Myocyte (in vitro differentiated cells): ENCODE data around the gene RBM47. TPM values are rescaled to one million over a fixed set of nuclear protein-coding genes. Genes with fewer than 3 reads are reported as not detected.
"Not testable (repeated sequence)": the region's sequence is repeated elsewhere in the genome, so short reads cannot be mapped to it uniquely, and the experiment has no call there.

Experiments
- DNase-seq: peaks from one replicate; pipeline ENCODE4 v3.0.0-alpha.2; 2012; ENCODE audit warnings: low read depth
- total RNA-seq: library from RNA; depleted of rRNA; stranded (reverse); fragments of >200 nt; gene quantifications from 2 replicates; pipeline ENCODE4 v1.2.3, GENCODE V29; 2014

Gene RBM47
- total RNA-seq, 1 donor from 2014 or later, result not detected

DNA sequence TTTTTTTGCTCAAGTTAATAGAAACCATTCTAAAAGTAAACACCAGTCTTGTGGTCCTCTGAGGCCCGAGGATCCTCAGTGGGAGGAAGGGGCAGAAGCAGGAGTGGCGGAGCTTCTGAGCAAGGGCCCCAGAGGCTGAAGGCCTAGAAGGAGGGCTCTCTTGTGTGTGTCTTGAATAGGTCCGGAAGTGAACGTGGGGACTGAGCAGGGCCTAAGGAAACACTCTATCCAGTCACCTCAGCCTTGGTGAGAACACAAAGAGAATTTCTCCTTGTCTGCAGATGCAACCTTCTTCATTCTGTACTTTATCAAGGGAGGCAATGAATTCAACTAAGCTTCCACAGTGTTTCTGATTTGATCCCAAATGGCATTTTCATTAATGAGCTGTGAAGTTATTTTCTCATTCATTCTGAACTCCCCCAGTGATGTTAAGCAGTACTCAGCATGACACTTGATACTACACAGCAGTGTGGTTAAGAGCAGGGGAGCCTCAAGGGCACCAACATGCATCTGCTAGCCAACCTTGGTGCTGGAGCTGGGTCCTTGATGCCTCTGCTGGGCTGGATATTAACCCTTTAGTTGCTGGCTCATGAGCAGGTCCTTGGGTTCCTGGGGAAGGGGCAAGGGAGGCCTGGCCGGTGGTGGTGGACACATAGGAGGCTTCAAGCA is 64.7 kb downstream of the RBM47 start:
- peak; percentile 29 for DNase-seq

DNA sequence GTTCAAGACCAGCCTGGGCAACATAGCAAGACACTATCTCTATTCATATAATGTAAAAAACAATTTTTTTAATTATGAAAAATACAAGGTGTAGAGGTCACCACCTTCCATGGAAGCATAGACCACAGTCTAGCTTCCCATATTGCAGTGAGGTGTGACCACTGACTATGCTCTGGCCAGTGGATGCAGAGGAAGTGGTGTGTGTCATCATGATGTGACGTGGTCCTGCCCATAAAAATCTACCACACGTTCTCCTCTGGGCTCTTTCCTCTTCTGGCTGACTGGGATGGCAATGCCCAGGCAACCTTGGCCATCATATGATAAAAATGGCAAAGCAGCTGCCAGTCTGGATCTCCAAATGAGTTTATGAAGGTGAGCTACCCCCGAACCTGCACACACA is 65.7 kb downstream of the RBM47 start:
- DNase-seq, result no peak

DNA sequence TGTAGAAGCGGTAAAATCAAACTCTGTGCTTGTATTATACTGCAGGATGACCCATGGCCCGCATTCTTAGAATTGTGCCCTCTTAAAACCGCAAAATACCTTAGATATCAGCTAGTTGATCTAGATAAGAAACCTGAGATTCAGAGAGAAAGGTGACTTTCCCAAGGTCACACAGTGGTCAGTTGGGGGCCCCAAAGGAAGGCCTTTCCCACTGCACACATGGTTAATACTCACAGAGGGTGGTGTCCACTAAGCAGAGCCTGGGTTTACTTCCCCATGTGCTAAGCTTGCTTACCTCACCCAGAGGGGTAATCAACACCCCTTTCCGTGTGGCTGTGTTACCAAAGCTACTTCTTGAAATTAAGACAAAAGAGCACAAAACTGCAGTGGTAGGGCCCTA is 66.3 kb downstream of the RBM47 start:
- DNase-seq, result no peak

DNA sequence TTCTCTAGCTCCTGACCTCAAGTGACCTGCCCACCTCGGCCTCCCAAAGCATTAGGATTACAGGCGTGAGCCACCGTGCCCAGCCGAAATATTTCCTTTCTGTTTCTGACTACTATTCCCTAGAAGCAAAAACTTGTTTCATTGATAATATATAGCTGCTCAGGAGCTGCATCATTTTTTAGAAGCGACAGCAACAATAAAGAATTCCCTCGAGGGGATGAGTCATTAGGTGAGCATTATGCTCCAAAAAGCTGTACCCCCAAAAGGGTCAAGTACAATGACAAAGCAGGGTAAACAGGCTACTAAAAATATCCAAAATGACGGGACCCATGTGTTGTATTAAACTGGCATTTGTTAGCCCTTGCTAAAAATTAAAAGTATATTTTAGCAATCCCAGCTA is 67.0 kb downstream of the RBM47 start:
- DNase-seq, result no peak

DNA sequence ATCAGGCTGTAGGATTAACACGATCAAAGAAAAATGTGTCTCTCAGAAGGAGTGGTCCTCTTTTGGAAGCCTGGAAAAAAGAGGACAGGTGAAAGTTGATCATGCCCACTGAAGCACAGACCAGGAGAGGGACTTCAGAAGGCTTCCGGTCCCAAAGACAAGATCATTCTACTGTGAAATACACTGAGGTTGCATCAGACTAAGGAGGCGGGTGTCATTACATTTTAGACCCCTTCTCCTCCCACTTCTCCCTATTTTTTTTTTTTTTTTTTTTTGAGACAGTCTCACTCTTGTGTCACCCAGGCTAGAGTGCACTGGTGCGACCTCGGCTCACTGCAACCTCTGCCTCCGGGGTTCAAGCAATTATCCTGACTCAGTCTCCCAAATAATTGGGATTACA is 67.5 kb downstream of the RBM47 start:
- no peak for DNase-seq

DNA sequence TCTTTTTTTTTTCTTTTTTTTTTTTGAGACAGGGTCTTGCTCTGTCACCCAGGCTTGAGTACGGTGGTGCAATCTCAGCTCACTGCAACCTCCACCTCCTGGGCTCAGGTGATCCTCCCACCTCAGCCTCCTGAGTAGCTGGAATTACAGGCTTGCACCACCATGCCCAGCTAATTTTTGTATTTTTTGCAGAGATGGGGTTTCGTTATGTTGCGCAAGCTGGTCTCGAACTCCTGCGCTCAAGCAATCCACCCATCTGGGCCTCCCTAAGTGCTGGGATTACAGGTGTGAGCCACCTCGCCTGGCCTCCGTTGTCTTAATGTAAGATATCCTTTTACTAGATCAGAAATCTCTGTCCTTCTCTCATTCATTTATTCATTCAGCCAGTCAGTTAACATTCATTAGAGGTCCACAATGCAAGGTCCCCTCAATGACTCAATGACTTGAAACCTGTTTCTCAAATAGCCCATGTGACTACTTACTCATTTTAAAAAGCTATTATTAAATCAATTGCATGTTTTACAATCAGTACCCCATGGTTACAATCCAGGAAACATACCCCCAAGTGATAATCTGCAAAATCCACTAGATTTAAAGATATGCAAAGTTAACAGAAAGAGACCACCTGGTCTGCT is 68.0 kb downstream of the RBM47 start:
- not testable (repeated sequence) for DNase-seq

DNA sequence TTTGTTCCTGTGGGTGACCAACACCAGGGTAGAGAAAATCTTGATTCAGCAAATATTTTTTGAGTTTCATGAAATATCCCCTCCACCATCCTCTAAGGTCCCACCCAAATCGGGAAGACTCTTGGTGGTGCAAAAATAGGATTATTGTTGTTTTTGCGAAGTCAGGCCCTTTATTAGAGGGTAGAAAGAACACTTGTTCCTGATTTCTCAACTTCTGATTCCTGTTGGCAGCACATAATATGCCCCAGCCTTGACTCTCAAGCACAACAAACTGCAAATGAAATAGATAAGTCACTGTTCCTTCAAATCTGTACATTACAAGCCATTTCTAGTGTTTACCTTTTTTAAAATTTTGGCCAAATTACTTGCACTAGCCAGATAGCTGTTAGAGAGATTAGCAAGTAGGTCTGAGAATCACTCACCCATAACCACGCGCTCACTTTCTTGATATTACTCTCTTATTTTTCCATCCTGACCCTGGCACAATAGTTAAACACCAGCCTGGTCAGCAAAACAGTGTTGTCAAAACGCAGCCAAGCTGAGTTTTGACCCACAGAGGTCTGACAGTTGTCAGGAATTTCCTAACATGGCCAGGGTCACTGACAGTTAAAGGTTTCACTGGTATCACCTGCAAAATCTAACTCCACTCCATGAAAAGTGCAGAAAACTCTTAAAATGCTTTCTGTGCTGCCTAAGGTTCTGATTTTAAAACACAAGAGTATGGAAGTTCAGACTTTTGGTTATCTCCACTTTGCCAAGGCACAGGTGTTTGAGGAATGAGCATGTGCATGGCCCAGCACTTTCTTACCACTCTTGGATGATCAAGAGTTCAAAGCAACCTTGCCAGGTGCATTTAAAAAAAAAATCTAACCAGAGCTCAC is 69.8 kb downstream of the RBM47 start:
- no peak for DNase-seq

DNA sequence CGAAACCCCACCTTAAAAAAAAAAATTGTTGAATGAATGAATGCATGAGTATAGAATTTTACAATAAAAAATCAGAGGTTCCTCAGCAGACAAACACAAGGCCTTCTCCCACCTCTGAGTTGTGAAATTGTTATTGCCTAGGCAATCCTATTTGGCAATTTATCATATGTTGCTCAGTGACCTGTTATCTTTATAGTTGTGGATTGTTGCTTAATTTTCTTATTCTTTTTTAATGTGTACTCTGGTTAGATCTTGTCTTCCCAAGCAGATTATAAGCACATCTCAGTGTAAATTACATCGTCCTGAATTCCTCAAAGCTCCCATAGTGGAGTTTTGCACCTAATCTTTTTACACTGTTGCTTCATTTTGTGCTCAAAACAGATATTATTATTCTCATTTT is 71.9 kb downstream of the RBM47 start:
- DNase-seq, result no peak

DNA sequence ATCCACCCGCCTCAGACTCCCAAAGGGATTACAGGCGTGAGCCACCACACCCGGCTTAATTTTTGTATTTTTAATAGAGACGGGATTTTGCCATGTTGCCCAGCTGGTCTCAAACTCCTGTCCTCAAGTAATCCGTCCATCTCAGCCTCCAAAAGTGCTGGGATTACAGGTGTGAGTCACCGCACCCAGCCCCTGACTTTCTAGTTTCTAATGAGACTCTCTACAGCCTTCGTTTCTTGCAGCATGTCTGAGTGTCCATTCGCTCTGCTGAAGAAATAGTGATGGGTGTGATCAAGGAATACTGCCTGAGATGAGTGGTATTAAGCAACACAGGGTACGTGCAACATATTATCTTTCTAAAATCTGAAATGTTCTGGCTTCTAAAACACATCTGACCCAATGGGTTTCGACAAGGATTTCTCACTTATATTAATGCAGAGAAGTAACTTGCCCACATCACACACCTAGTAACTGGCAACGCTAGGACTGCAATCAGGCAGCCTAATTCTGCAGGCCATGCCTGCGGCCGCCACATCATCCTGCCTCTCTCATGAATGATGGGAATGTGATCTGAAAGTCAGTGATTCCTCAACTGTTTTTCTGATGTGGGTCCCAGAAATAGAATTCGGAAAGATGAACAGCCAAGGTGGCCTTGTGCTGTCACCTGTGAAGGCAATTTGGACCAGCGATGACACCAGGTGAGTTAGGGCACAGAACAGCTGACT is 74.3 kb downstream of the RBM47 start:
- DNase-seq, result no peak

DNA sequence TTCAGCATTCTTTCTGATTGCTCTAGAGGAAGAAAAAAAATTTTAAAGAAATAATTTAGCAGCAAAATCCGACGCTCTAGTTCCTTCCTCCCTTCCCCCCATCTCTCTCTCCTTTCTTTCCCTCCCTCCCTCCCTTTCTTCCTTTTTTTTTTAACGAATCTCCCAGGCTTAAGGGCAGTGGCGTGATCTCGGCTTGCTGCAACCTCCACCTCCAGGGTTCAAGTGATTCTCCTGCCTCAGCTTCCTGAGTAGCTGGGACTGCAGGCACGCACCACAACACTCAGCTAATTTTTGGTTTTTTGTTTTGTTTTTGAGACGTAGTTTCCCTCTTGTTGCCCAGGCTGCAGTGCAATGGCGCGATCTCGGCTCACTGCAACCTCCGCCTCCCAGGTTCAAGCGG is 75.0 kb downstream of the RBM47 start:
- not testable (repeated sequence) for DNase-seq

DNA sequence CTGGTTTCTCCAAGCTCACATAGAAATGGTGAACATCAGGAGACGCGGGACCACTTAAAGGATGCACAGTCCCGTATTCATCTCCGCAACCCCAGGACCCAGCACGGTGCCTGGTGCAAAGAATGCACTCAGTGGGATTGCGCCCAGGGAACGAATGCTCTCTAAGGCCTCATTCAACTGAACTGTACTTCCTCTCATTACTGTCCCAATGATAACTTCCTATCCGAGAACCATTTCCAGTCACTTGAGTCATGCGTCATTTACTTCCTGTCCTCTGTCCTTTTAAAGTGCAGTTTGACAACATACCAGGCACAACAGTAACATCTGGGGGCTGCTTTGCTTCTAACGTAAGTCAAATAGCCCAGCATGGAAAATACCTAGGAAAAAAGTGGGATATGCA is 75.7 kb downstream of the RBM47 start:
- DNase-seq, result no peak

DNA sequence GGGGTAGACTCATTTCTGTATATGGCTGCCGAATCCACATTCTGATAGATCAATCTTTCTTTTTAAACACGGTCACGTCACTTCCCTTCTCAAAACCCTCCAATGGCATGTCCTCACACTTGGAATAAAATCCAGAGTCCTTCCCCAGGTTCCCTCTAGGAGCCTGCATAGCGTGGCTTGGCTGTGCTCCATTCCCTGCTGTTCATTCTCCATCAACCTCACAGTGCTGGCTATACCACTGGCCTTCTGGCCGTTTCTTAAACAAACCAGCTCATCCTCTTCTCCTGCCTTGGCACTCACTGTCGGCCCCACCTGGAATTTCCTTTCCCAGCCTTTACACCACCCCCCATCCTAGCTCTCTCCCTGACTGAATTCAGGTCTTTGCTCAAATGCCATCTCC is 77.1 kb downstream of the RBM47 start:
- DNase-seq, result no peak

DNA sequence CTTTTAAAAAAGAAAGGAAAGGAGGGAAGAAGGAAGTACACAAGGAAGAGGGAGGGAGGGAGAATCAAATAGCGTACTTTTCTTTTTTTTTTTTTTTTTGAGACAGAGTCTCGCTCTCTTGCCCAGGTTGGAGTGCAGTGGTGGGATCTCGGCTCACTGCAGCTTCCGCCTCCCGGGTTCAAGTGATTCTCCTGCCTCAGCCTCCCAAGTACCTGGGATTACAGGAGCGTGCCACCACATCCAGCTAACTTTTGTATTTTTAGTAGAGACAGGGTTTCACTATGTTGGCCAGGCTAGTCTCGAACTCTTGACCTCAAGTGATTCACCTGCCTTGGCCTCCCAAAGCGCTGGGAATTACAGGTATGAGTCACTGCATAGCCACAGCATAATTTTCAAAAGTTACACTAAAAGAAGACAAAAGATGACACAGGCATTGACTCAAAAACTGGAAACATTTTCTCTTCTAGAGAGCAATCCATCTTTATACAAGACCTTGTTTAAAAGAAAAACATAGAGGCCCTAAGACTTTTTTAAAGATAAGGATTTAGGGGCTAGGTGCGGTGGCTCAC is 78.0 kb downstream of the RBM47 start:
- DNase-seq, result not testable (repeated sequence)

DNA sequence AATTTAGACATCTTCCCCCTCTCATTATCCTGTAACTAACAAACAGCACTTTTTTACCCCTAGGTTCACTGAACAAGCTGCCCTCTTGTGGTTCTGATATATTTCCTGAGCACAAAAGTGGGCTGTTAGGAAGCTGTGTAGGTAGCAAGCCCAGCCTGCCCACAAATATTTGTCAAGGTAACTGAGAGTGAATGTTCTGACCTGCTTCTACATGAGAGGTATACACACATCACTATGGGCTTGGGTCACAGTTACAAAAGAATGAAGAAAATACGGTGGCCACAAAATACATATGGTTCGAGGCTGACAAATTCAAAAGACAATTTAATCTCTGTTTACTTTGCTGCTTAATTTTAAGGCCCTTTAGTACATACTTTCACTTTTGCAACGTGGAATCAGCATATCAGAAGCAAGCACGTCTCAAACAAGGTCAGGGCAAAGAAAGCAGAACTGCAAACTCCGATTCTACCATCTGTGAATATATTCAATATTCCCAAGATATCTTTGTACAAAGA is 78.7 kb downstream of the RBM47 start:
- DNase-seq, result peak; percentile 22

DNA sequence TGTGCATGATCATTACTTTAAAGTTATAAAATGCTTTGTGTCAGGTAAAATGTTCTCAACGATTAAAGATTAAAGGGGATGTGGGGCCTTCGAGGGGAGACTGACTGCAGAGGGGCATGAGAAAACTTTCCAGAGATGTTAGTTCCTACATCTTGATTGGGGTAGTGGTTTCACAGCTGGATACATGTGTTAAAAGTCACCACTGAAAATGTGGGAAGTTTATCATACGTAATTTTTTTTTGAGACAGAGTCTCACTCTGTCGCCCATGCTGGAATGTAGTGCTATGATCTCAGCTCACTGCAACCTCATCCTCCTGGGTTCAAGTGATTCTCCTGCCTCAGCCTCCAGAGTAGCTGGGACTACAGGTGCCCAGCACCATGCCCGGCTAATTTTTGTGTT is 79.5 kb downstream of the RBM47 start:
- no peak for DNase-seq

DNA sequence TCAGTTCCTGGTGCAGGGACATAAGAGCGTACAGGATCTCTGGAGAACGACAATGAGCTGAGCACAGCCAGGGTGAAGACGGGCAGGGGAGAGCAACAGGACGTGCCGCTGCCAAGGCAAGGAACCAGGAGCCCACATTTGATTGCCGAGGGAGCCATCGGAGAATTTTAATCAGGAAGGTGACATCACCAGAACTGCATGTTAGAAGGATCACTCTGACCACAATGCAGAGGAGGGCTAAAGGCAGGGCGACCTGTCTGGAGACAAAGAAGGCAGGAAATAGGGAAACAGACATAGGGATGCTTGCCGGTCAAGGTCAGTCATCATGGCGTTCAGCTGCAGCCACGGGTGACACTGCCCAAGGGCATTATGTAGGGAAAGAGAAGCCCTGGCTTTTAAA is 81.4 kb downstream of the RBM47 start:
- peak; percentile 24 for DNase-seq

DNA sequence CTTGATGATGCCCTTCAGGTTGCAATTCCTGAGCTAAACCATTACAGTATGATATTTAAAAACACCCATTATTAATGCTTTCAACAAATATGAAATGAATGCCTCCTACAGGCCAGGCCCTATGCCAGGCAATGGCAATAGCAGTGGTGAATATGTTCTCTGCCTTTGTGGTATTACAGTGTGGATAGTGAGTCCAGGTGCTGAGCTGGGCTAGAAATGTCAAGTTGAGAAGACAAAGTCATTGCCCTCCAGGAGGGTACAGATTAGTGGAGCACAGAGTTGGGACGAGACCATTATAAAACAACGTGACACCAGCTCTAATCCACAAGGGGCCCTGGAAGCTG is 81.9 kb downstream of the RBM47 start:
- DNase-seq, result no peak

DNA sequence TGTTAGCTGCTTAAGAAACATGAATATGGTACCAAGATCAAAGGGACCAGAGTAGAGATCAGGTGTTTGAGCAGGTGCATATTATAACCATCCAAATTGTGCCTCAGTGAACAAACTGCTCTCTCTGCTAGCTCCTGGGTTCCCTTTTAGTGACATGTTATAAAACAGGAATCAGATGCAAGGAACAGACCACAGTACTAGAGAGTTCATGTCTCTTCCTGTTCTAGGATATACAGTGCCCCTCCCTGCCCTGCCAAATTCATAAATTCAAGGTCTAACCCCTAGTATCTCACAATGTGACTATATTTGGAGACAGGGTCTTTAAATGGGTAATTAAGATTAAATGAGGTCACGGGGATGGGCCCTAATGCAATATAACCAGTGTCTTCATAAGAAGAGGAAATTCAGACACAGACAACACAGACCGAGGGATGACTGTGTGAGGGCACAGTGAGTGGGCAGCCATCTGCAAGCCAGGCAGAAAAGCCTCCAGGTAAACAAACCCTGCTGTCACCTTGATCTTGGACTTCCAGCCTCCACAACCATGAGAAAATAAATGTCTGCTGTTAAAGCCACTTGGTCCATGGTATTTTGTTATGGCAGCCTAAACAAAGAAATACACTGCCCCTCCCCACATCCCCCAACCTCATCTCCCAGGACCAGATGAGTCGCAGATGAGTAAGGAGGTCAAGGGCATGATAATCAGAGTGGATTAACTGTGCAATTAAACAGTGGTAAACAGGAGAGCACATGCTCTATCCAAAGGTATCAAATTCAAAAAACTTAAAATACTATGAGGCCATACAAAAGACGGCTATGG is 82.5 kb downstream of the RBM47 start:
- no peak for DNase-seq

DNA sequence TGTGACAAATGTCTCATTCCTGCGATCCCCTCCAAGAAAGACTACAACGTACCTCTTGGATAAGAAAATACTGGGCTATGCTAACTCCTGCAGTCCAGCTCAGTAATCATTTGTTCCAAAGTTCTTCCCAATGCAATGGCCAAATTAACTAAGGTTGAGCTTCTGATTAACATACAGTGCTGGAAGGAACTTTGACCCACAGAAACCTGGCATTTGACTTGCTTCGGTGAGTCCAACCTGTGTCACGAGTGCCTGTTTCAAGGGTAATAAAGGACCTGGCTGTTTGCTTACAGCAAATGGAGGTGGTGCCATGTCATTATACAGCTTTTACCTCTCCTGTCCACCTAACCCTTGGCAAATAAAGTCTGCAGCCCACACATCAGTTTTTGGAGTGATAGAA is 83.2 kb downstream of the RBM47 start:
- no peak for DNase-seq

DNA sequence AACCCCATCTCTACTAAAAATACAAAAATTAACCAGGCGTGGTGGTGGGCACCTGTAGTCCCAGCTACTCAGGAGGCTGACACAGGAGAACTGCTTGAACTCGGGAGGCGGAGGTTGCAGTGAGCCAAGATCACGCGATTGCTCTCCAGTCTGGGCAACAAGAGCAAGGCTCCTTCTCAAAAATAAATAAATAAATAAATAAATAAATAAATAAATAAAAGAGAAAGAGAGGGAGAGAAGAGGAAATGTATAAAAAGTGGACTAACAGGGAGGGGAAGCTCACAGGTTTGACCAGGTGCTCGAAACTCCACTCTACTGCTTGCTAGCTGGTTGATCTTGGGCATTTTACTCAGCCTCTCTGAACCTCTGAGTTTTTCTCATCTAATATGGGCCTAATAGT is 84.2 kb downstream of the RBM47 start:
- not testable (repeated sequence) for DNase-seq
